Cardiac muscle cell (in vitro differentiated cells and primary cell): ENCODE data around the gene ZBTB32. TPM values are rescaled to one million over a fixed set of nuclear protein-coding genes. Genes with fewer than 3 reads are reported as not detected.

ENCODE experiments used
- DNase-seq, 2 donors: peaks; one replicate each; pipeline versions ENCODE4 v3.0.0 to v3.0.0-alpha.2; 2010 to 2017; ENCODE audit warnings: low read depth in 1 of 2, low spot score in 1 of 2
- H3K27ac ChIP-seq: fragments of 200-600 bp; sonication (generic); 2 replicates; pipeline ENCODE4 v1.5.1; 2016
- H3K27me3 ChIP-seq: fragments of 200-600 bp; sonication (generic); 2 replicates; pipeline ENCODE4 v1.6.0; 2016; ENCODE audit warnings: control low read depth
- H3K36me3 ChIP-seq: fragments of 200-600 bp; sonication (generic); 2 replicates; pipeline ENCODE4 v1.5.1; 2016; ENCODE audit warnings: control low read depth
- H3K4me1 ChIP-seq: fragments of 200-600 bp; sonication (generic); 2 replicates; pipeline ENCODE4 v1.8.1; 2017; ENCODE audit warnings: low read depth, mild to moderate bottlenecking, mixed run types
- H3K4me3 ChIP-seq: fragments of 200-600 bp; sonication (generic); 2 replicates; pipeline ENCODE4 v1.5.1; 2016; ENCODE audit warnings: mild to moderate bottlenecking
- H3K9me3 ChIP-seq: fragments of 200-600 bp; sonication (generic); 2 replicates; pipeline ENCODE4 v1.5.1; 2017; ENCODE audit warnings: low read depth, mild to moderate bottlenecking, control low read depth
- CTCF ChIP-seq: IDR thresholded peaks from 2 replicates; pipeline ENCODE4 v1.5.1; 2012; ENCODE audit warnings: low read depth, mild to moderate bottlenecking, low read length
- polyA plus RNA-seq: library from polyadenylated mRNA; unstranded; fragments of >200 nt; fragmentation: Nextera tagmentation; extraction: Ambion mirVana; gene quantifications from 2 replicates; pipeline ENCODE4 v1.2.1, GENCODE V29; 2016
- total RNA-seq: library from RNA; depleted of rRNA; stranded (reverse); fragments of >200 nt; gene quantifications from 2 replicates; pipeline ENCODE4 v1.2.3, GENCODE V29; 2016

ZBTB32 gene
- total and polyA plus RNA-seq, 2 experiments from 2014 or later: 0.53 TPM; not detected in 1

DNA sequence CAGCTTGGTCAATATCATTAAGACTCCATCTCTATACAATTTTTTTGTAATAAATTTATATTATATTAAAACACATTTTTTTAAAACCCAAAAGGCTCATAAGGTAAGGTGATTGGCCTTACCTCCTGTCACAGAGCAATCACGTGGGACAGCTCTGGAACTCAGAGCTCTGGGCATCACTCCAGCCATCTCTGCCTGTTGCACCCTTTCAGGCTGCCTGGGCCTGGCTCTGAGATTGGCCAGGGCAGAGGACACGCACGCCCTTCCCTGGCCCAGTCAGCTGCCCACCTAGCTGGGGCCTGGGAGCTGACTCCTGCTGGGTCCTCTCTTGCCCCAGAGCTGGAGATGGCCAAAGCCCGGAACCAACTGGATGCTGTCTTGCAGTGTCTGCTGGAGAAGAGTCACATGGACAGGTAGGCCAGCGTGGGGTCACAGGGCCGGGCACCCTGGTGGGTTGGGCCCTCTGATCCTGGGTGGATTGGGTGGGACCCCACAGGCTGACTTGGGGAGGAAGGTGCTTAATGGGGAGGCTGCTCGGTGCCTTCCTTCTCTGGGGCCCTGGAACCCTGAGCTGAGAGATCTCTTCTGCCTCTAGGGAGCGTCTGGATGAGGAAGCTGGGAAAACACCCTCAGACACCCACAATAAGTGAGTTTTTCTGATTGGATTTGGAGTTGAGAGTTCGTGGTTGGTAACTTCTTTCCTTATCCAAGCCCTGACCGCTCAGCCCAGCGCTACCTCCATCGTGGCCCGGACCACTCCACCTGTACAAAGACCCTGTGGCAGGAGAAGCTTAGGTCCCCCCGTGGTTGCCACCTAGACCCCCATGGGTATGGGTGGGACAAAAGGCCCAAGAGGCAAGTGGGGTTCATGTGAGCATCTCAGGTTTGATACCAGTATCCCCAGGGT lies 47.7 kb downstream of the ZBTB32 start:
- peaks cover 10% of the 10 kb centered on the region for H3K4me1 ChIP-seq
- no peak overlapping the region for H3K27ac ChIP-seq
- H3K27me3 ChIP-seq: no peaks in the 10 kb centered on the region
- no peaks in the 10 kb centered on the region for H3K9me3 ChIP-seq
- no peaks in the 10 kb centered on the region for H3K36me3 ChIP-seq
- H3K4me3 ChIP-seq: no peak overlapping the region
- no peak for DNase-seq
- TF ChIP-seq CTCF: no peak

- no peak for TF ChIP-seq CTCF
- Histone ChIP-seq H3K27me3 (no peaks in the 10 kb centered on the region), H3K4me3 (no peak overlapping the region), H3K36me3 (no peaks in the 10 kb centered on the region), H3K9me3 (no peaks in the 10 kb centered on the region), H3K4me1 (peaks cover 14% of the 10 kb centered on the region), H3K27ac (no peak overlapping the region)
- DNase-seq: no peak
Measured at GRCh38 chr19:35752746-35753350, 48.5 kb downstream of the ZBTB32 start.

- Histone ChIP-seq H3K4me1 (peaks cover 16% of the 10 kb centered on the region), H3K27ac (no peak overlapping the region), H3K36me3 (no peaks in the 10 kb centered on the region), H3K27me3 (no peaks in the 10 kb centered on the region), H3K4me3 (no peak overlapping the region), H3K9me3 (no peaks in the 10 kb centered on the region)
- TF ChIP-seq CTCF: no peak
- DNase-seq: no peak
Measured at GRCh38 chr19:35753634-35754369, 49.4 kb downstream of the ZBTB32 start.

- no peak for DNase-seq
- Histone ChIP-seq H3K36me3 (no peaks in the 10 kb centered on the region), H3K9me3 (no peaks in the 10 kb centered on the region), H3K27ac (no peak overlapping the region), H3K27me3 (no peaks in the 10 kb centered on the region), H3K4me3 (no peak overlapping the region), H3K4me1 (peaks cover 18% of the 10 kb centered on the region)
- no peak for TF ChIP-seq CTCF
Measured at GRCh38 chr19:35754370-35755130, 50.2 kb downstream of the ZBTB32 start.

DNA sequence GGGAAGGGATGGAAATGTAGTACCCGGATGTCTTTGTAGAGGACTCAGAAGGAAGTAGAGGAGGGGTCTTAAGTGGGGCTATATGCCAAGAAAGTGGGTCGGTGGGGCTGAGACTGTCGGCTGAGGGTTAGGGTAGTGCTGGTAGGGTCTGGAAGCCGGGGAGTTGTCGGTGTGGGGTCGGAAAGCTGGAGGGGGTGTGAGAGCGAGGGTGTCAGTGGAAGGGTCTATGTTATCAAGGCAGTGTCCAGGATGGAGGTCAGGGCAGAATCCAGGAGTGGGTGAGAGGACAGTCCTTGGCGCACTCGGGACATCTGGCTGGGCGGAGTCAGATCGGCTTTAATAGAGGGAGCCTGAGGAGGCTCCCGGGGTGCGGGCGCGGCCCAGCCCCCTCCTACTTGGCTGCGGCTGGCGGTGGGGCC lies 50.8 kb downstream of the ZBTB32 start:
- H3K36me3 ChIP-seq: no peaks in the 10 kb centered on the region
- H3K27ac ChIP-seq: no peak overlapping the region
- H3K27me3 ChIP-seq: no peaks in the 10 kb centered on the region
- peaks cover 18% of the 10 kb centered on the region for H3K4me1 ChIP-seq
- H3K9me3 ChIP-seq: no peaks in the 10 kb centered on the region
- H3K4me3 ChIP-seq: no peak overlapping the region
- DNase-seq: no peak
- TF ChIP-seq CTCF: no peak
